ENCODE results near the gene MNT.
A peak's percentile ranks its signal among the peaks of the same experiment; 100 is the strongest.

MNT gene

GRCh38 chr17:2398655-2399571, 1.9 kb downstream of the MNT start:
- H3K27ac ChIP-seq = peak overlapping the region; percentile 94

GRCh38 chr17:2398182-2398581, 2.7 kb downstream of the MNT start:
- TF ChIP-seq CTCF (IDR thresholded peaks at IDR 0.05) = no peak
- TF ChIP-seq ZFX (IDR thresholded peaks at IDR 0.05; ENCODE audit: borderline replicate concordance) = no peak
- H3K27ac ChIP-seq = peak overlapping the region; percentile 94

More at GRCh38 chr17:2398655-2399571, 1.9 kb downstream of the MNT start:
- no peak for TF ChIP-seq ZFX (IDR thresholded peaks at IDR 0.05; ENCODE audit: borderline replicate concordance)
- TF ChIP-seq CTCF (IDR thresholded peaks at IDR 0.05) = no peak

GRCh38 chr17:2397247-2398171, 3.4 kb downstream of the MNT start:
- TF ChIP-seq ZFX (IDR thresholded peaks at IDR 0.05; ENCODE audit: borderline replicate concordance) (no peak), CTCF (IDR thresholded peaks at IDR 0.05) (no peak)
- H3K27ac ChIP-seq = peak overlapping the region; percentile 94

- H3K27ac ChIP-seq = peak overlapping the region; percentile 94
Observed at GRCh38 chr17:2396568-2397246, 4.2 kb downstream of the MNT start.

GRCh38 chr17:2396192-2396567, 4.7 kb downstream of the MNT start:
- H3K27ac ChIP-seq = peak overlapping the region; percentile 94
- TF ChIP-seq ZFX (IDR thresholded peaks at IDR 0.05; ENCODE audit: borderline replicate concordance) (no peak), CTCF (IDR thresholded peaks at IDR 0.05) (no peak; the same call in 1 of the 2 replicates)

More at GRCh38 chr17:2396568-2397246, 4.2 kb downstream of the MNT start:
- TF ChIP-seq CTCF (IDR thresholded peaks at IDR 0.05) = no peak
- TF ChIP-seq ZFX (IDR thresholded peaks at IDR 0.05; ENCODE audit: borderline replicate concordance) = no peak

- TF ChIP-seq ZFX (IDR thresholded peaks at IDR 0.05; ENCODE audit: borderline replicate concordance) (no peak), CTCF (IDR thresholded peaks at IDR 0.05) (peak; percentile 33)
- peak overlapping the region; percentile 94 for H3K27ac ChIP-seq
Observed at GRCh38 chr17:2395258-2396181, 5.3 kb downstream of the MNT start.
